ENCODE results near the gene SAMD4A.

DNA sequence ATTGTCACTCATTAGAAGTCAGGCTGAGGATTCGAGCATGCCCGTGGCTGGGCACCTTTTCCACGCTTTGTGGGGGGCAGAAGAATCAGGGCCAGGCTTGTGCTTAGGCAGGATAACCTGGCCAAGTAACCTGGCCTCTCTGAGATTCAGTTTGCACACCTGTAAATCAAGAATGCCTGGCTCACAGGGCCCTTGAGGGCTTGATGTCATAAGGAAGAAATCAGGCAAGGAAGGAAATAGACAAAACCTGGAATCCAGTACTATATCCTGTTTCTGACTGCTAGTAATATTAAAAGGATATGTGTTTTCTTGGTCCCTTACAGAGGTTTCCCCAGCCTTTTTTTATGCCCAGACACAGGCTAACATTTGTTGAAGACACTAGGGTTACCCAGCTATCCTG, 91.9 kb downstream of the SAMD4A start:
- TF ChIP-seq, protein P1, sequence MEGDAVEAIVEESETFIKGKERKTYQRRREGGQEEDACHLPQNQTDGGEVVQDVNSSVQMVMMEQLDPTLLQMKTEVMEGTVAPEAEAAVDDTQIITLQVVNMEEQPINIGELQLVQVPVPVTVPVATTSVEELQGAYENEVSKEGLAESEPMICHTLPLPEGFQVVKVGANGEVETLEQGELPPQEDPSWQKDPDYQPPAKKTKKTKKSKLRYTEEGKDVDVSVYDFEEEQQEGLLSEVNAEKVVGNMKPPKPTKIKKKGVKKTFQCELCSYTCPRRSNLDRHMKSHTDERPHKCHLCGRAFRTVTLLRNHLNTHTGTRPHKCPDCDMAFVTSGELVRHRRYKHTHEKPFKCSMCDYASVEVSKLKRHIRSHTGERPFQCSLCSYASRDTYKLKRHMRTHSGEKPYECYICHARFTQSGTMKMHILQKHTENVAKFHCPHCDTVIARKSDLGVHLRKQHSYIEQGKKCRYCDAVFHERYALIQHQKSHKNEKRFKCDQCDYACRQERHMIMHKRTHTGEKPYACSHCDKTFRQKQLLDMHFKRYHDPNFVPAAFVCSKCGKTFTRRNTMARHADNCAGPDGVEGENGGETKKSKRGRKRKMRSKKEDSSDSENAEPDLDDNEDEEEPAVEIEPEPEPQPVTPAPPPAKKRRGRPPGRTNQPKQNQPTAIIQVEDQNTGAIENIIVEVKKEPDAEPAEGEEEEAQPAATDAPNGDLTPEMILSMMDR (conservative IDR thresholded peaks at IDR 0.05; ENCODE audit: low read depth, low read length): no peak
- no peak for TF ChIP-seq EZH2 (IDR thresholded peaks at IDR 0.05; ENCODE audit: borderline replicate concordance, low read depth, low read length, poor library complexity, severe bottlenecking)
